Measurements from ENCODE around the gene PTAFR. TPM values are rescaled to one million over a fixed set of nuclear protein-coding genes. Genes with fewer than 3 reads are reported as not detected.

The PTAFR gene
- total and polyA plus RNA-seq, 2 experiments from 2014 or later: 0.09 TPM; not detected in 1

- no peak overlapping the region for H3K27ac ChIP-seq
- H3K36me3 ChIP-seq: no peaks in the 10 kb centered on the region
- no peaks in the 10 kb centered on the region for H3K27me3 ChIP-seq
- no peak for TF ChIP-seq CTCF (IDR thresholded peaks at IDR 0.05; ENCODE audit: low read depth, low read length)
- H3K4me1 ChIP-seq (ENCODE audit: low read depth): no peaks in the 10 kb centered on the region
- no peaks in the 10 kb centered on the region for H3K9me3 ChIP-seq (ENCODE audit: low read depth)
- no peak overlapping the region for H3K4me3 ChIP-seq
- DNase-seq (ENCODE audit: low read depth in 1 of 2, low spot score in 1 of 2): no peak
These were observed 77.3 kb downstream of the PTAFR start for GRCh38 chr1:28099050-28099769.

Other genes starting within 250 kb of the PTAFR start
- gene SMPDL3B, start 241.7 kb downstream of the PTAFR start, total RNA-seq: 6.0 and 8.9 TPM in 2 replicates
- 6.8 and 11.4 TPM in 2 replicates for gene SMPDL3B, start 241.7 kb downstream of the PTAFR start, polyA plus RNA-seq
- 15.6 and 17.5 TPM in 2 replicates for gene XKR8, start 216.7 kb downstream of the PTAFR start, total RNA-seq
- gene XKR8, start 216.7 kb downstream of the PTAFR start, polyA plus RNA-seq: 13.7 and 27.4 TPM in 2 replicates
- gene EYA3, start 88.1 kb downstream of the PTAFR start, total RNA-seq: 17.6 and 21.7 TPM in 2 replicates
- gene EYA3, start 88.1 kb downstream of the PTAFR start, polyA plus RNA-seq: 15.6 and 19.2 TPM in 2 replicates
- 51.9 and 72.3 TPM in 2 replicates for gene DNAJC8, start 56.3 kb upstream of the PTAFR start, total RNA-seq
- gene DNAJC8, start 56.3 kb upstream of the PTAFR start, polyA plus RNA-seq: 117 and 137 TPM in 2 replicates
- gene ATP5IF1, start 59.4 kb upstream of the PTAFR start, total RNA-seq: 1,032 and 1,070 TPM in 2 replicates
- 966 and 1,056 TPM in 2 replicates for gene ATP5IF1, start 59.4 kb upstream of the PTAFR start, polyA plus RNA-seq
- gene SESN2, start 82.8 kb upstream of the PTAFR start, total RNA-seq: 22.3 and 24.6 TPM in 2 replicates
- 24.5 and 24.8 TPM in 2 replicates for gene SESN2, start 82.8 kb upstream of the PTAFR start, polyA plus RNA-seq
- 11.5 and 14.9 TPM in 2 replicates for gene MED18, start 152.3 kb upstream of the PTAFR start, total RNA-seq
- 14.1 and 17.6 TPM in 2 replicates for gene MED18, start 152.3 kb upstream of the PTAFR start, polyA plus RNA-seq
- 13.5 and 14.8 TPM in 2 replicates for gene PHACTR4, start 193.1 kb upstream of the PTAFR start, total RNA-seq
- 27.1 TPM in 2 replicates for gene PHACTR4, start 193.1 kb upstream of the PTAFR start, polyA plus RNA-seq

Data from cardiac muscle cell (in vitro differentiated cells and primary cell).